ENCODE results near the gene KIF12. TPM values are rescaled to one million over a fixed set of nuclear protein-coding genes. Genes with fewer than 3 reads are reported as not detected.

The KIF12 gene
- total RNA-seq, 1 donor from 2014 or later = not detected

DNA sequence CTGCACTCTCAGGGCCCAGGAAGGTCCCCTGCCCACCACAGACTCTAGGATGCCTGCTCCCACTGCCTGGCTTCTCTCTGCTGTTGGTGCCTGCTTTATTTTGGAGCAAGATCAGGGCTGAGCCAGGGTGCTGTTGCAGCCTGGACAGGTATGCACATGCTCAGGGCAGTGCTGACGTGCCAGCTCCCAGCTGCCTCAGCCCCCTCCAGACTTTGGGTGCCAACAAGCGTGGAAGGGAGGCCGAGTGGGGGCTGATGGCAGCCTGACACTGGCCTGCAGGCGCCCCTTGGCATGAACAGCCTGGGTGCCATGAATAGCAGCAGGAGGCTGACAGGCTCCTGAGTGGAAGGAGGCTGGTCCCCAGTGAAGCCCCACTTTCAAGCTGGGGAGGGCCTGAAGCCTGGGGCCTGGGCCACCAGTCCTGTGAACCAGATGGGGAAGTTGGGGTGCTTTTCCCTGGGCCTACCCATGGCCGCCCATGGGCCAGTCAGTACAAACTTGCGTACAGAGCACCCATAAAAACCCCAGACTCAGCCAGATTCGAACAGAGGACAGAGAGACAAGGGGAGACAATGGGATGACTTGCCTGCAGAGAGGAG lies 27.8 kb downstream of the KIF12 start:
- intact Hi-C loops (cut with DNase I) = no loop called here
- TF ChIP-seq POLR2A (IDR thresholded peaks at IDR 0.05) (no peak), POLR2AphosphoS5 (IDR thresholded peaks at IDR 0.05; ENCODE audit: insufficient read depth in 1 of 2, low read depth in 1 of 2) (no peak)
- TF ChIP-seq, protein P1, sequence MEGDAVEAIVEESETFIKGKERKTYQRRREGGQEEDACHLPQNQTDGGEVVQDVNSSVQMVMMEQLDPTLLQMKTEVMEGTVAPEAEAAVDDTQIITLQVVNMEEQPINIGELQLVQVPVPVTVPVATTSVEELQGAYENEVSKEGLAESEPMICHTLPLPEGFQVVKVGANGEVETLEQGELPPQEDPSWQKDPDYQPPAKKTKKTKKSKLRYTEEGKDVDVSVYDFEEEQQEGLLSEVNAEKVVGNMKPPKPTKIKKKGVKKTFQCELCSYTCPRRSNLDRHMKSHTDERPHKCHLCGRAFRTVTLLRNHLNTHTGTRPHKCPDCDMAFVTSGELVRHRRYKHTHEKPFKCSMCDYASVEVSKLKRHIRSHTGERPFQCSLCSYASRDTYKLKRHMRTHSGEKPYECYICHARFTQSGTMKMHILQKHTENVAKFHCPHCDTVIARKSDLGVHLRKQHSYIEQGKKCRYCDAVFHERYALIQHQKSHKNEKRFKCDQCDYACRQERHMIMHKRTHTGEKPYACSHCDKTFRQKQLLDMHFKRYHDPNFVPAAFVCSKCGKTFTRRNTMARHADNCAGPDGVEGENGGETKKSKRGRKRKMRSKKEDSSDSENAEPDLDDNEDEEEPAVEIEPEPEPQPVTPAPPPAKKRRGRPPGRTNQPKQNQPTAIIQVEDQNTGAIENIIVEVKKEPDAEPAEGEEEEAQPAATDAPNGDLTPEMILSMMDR (IDR thresholded peaks at IDR 0.05) = no peak
- H3K36me3 ChIP-seq = no peaks in the 10 kb centered on the region
- no peak overlapping the region for H3K27ac ChIP-seq
- H3K27me3 ChIP-seq = no peaks in the 10 kb centered on the region
- no peak for DNase-seq (ENCODE audit: extremely low spot score in 2 of 2)
- no peaks in the 10 kb centered on the region for H3K9me3 ChIP-seq
- no peak overlapping the region for H3K4me3 ChIP-seq
- peaks cover 30% of the 10 kb centered on the region for H3K4me1 ChIP-seq

DNA sequence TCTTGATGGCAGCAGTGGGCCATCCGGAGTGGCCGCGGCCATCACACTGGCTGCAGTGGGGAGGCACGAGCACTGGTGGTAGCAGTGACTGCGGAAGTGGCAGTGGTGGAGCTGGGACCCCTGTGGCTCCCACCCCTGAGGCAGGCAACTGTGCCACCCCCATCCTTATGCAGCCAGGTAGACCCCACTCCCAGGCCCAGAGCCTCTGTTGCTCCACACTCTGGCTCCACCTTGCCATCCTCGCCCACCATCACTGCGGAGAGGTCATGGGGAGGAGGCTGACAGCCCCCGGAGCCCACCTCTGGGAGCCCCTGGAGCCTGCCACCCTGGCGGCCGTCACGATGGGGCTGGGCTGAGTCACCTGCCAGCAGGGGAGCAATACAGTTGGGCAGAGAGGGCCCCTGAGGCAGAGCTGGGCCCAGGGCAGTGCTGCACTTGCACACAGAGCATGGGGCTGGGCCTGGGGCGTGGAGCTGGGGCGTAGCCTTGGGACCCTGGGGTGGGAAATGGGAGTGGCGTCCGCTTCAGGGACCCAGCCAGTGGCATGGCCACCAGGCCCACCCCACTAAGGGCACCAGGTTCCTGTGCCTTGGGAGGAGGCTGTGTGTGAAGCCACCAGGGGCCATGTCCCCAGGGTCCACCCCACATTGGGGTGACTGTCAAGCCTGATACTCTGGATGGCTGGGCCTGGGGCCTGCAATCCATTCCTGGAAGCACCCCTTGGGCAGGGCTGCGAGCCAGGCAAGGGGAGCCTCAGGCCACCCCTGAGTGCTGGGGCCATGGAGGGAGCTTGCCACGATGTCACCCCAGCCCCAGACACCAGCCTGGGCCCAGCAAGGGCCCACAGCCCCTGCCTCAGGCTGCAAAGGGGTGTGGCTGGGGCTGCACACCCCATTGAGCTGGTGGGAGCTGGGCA lies 28.6 kb downstream of the KIF12 start:
- H3K9me3 ChIP-seq = no peaks in the 10 kb centered on the region
- H3K4me3 ChIP-seq = no peak overlapping the region
- TF ChIP-seq, protein P1 (IDR thresholded peaks at IDR 0.05) = no peak
- no peak for TF ChIP-seq POLR2A (IDR thresholded peaks at IDR 0.05)
- no peak for TF ChIP-seq POLR2AphosphoS5 (IDR thresholded peaks at IDR 0.05; ENCODE audit: insufficient read depth in 1 of 2, low read depth in 1 of 2)
- no peak for DNase-seq (ENCODE audit: extremely low spot score in 2 of 2)
- H3K4me1 ChIP-seq = peaks cover 30% of the 10 kb centered on the region
- H3K36me3 ChIP-seq = no peaks in the 10 kb centered on the region
- H3K27ac ChIP-seq = no peak overlapping the region
- H3K27me3 ChIP-seq = no peaks in the 10 kb centered on the region
- intact Hi-C loops (cut with DNase I) = no loop called here

- intact Hi-C loops (cut with DNase I) = no loop called here
- no peak overlapping the region for H3K27ac ChIP-seq
- DNase-seq (ENCODE audit: extremely low spot score in 2 of 2) = no peak
- H3K27me3 ChIP-seq = no peaks in the 10 kb centered on the region
- H3K4me3 ChIP-seq = no peak overlapping the region
- H3K9me3 ChIP-seq = no peaks in the 10 kb centered on the region
- no peaks in the 10 kb centered on the region for H3K36me3 ChIP-seq
- peaks cover 30% of the 10 kb centered on the region for H3K4me1 ChIP-seq
- TF ChIP-seq POLR2A (IDR thresholded peaks at IDR 0.05) (no peak), POLR2AphosphoS5 (IDR thresholded peaks at IDR 0.05; ENCODE audit: insufficient read depth in 1 of 2, low read depth in 1 of 2) (no peak)
- TF ChIP-seq, protein P1 (IDR thresholded peaks at IDR 0.05) = no peak
These were observed 29.5 kb downstream of the KIF12 start for GRCh38 chr9:114069476-114070187.

- Histone ChIP-seq H3K4me1 (peaks cover 3% of the 10 kb centered on the region), H3K9me3 (no peaks in the 10 kb centered on the region), H3K27ac (no peak overlapping the region), H3K4me3 (no peak overlapping the region), H3K27me3 (no peaks in the 10 kb centered on the region), H3K36me3 (no peaks in the 10 kb centered on the region)
- intact Hi-C loops (cut with DNase I) = no loop called here
- peak in 1 of 2 donors; percentile 81 for DNase-seq (ENCODE audit: extremely low spot score in 2 of 2)
- TF ChIP-seq, protein P1 (IDR thresholded peaks at IDR 0.05) = no peak
- TF ChIP-seq POLR2A (IDR thresholded peaks at IDR 0.05) (no peak), POLR2AphosphoS5 (IDR thresholded peaks at IDR 0.05; ENCODE audit: insufficient read depth in 1 of 2, low read depth in 1 of 2) (no peak)
These were observed 33.8 kb downstream of the KIF12 start for GRCh38 chr9:114065304-114065703.
